ENCODE measurements around the gene MACC1.

The MACC1 gene, protein sequence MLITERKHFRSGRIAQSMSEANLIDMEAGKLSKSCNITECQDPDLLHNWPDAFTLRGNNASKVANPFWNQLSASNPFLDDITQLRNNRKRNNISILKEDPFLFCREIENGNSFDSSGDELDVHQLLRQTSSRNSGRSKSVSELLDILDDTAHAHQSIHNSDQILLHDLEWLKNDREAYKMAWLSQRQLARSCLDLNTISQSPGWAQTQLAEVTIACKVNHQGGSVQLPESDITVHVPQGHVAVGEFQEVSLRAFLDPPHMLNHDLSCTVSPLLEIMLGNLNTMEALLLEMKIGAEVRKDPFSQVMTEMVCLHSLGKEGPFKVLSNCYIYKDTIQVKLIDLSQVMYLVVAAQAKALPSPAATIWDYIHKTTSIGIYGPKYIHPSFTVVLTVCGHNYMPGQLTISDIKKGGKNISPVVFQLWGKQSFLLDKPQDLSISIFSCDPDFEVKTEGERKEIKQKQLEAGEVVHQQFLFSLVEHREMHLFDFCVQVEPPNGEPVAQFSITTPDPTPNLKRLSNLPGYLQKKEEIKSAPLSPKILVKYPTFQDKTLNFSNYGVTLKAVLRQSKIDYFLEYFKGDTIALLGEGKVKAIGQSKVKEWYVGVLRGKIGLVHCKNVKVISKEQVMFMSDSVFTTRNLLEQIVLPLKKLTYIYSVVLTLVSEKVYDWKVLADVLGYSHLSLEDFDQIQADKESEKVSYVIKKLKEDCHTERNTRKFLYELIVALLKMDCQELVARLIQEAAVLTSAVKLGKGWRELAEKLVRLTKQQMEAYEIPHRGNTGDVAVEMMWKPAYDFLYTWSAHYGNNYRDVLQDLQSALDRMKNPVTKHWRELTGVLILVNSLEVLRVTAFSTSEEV
- 0.18 to 0.85 (median 0.52) reads per million in 4 experiments for total RNA-seq

DNA sequence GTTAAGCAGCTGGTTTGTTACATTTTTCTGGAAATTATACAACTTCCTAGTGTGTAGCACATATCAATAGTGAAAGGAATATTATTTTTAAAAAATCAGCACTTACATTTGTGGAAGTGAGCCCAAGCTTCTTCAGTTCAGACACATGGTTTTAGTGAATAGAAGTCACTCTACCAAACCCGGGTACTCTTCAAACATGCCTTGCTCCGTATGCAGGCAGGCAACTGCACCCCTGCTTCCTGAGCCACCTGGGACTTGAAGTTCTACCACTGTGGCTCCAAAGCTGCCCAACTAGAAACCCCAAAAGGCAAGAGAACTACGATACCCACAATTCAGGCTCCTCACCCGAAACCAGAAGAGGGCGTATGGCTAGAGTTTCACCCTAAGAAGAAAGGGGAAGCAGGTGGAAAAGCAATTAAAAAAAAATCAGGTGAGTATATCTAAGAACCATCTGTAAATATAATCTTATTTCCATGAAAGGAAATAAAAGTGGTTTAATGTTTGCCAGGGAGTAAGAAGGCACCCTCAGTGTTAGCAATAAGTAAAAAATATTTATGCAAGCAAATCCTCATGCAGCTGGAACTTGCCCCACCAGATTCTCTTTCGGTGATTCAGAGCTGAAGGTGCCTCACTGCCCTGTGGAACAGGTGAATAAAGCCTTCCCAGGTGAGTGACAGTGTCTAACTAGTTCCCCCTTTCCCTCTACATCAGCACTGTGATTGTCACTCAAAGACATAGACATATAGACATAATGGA lies at the start of gene MACC1:
Gene MACC1, minus strand, starts transcription at position 192 of the 756 bp plus-strand sequence. CDS start 55,522 bp downstream, outside the sequence.
- no peak for DNase-seq

DNA sequence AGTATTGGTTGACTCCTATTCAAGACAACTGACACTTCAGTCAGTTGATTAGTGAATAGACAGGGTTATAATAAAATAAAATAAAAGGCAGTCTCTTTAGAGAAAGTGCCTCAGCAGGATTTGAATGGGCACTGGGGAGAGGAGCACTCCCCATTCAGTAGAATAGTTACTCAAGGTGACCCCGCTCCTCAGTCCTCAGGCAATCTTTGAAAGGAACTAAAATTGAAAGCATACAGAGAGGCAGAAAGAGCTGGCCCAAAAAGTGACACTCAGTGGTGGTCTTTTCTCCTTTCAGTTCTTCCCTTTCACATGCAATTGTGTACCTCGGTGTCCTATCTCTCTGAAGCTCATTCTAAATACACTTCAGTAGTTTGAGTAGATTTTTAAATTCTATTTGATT lies 47.4 kb upstream of the MACC1 start:
- DNase-seq = no peak

DNA sequence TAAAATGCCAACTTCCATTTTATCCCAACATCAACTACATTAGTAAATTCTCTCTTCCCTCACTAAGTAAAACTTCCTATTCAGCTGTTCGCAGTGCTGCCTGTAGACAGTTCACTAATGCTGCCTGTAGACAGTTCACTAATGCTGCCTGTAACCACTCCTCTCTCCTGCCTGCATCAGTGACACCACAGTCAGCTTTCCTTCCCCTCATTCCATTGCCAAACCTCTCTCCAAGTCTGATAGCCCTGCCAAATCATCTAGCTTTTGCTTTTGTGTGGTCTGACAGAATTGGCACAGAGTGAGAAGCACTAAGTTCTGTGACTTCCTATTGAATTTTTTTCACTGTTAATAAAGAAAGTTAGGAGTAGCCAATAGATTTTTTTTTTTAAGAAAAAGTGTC lies 43.0 kb upstream of the MACC1 start:
- DNase-seq = no peak

DNA sequence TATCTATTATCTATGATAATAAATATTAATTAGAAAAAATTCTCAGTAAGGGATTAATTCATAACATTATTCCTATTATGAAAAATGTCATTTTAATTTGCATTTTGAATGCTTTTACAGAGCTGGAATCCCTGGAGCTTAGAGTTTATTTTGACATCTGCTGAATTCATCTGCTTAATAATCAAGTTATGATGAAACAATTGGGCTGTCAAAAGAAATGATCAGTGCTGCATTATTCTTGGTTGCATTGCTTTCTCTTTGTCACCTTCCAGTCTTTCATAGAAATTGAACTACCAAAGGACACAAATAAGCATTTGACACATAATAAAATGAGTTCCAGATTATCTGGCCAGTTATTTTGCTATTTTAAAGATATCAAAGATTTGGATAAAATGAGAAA lies 40.0 kb upstream of the MACC1 start:
- DNase-seq = no peak

DNA sequence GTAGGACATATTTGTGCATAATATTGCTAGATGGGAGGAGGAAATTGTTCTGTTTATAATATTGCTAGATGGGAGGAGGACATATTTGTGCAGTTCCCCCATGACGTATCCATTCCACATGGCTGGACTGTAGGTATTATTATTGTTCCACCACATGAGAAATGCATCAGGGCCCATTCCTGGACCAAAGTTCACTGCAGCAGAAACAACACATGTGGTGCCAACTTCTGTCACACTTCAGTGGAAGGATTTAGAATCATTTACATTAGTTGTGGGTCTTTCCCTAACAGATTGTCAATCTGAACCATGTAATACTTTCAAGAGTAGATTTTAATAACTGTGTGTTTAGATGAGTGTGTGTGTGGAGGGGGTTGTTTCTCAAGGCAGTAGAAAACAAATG lies 32.7 kb upstream of the MACC1 start:
- DNase-seq = no peak

DNA sequence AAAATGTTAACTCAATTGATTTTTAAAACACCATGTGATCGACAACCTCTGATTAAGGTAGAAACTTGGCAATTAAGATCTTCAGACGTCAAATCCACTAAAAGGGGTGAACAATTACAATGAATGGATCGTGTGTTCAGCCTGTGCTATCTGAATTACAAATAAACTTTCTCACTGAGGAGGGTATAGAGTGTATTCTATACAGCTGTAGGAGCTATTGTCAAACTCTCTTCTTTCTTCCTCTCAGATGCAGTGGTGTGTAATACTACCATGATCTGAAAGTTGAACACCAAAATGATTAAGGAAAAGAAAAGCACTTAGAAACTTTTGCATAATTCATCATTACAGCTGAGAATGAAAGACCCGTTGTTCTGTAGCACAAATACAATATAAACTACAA lies 32.2 kb upstream of the MACC1 start:
- DNase-seq = no peak

DNA sequence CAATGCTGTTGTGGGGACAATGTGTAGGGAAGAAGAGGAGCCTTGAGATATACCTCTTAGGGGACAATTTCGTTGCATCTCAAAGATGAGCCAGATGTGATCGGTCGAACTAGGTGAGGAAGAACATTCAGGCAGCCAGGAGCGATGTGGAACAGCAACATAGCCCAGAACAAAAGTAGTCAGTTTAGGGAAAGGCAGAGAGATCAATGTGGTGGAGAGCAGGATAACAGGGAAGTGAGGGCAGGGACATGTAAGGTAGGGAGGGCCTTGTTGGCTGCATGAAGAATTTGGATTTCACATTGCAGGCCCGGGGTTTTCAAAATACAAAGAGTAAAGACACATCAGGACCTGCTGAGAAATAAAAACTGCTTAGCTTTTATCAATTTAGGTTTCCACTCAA lies 29.1 kb upstream of the MACC1 start:
- no peak for DNase-seq

DNA sequence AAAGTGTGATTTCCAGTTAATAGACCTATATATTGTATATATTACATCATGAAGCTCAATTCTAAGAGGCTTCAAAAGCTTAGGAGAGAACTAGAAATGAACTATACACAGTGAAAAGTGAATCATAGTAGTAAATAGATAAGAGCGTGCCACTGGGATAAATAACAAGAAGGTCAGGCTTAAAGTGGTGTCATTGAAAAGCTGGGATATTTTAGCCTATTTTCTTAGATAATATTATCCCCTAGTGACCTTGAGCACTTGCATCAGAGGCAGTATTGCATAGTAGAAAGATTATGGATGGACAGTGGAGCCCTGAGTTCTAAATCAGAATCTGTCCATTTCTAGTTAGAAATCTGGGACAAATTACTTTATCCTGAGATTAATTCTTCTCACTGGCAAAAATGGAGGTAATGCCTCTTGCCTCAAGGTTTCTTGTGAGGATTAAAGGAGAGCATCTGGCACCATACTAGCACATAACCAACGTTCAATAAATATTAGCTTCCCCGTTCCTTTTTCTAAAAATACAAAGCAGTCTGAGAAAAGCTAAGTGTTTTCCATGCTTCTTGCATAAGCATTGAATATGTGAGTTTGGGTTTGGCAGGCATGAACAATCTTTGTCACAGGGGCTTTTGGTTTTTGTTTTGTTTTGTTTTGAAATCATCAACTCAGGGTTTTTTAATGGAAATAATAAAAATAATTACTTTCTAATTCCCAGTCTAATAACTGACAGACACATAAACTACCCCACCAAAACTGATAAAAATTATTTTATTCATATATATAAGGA lies 27.3 kb upstream of the MACC1 start:
- DNase-seq = no peak

DNA sequence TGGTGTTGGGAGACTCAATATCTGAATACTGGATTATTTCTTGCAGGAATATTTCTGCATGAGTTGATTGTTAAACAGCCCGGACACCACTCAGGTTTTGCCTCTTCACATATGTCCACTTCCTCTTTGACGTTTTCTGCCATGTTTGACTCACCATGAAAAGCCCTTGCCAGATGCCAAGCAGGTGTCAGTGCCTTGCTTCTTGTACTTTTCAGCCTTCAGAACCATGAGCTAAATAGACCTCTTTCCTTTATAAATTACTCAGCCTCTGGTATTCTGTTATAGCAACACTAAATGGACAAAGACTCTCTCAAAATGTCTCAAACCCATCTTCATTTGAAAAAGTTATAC lies 24.7 kb upstream of the MACC1 start:
- DNase-seq = no peak

DNA sequence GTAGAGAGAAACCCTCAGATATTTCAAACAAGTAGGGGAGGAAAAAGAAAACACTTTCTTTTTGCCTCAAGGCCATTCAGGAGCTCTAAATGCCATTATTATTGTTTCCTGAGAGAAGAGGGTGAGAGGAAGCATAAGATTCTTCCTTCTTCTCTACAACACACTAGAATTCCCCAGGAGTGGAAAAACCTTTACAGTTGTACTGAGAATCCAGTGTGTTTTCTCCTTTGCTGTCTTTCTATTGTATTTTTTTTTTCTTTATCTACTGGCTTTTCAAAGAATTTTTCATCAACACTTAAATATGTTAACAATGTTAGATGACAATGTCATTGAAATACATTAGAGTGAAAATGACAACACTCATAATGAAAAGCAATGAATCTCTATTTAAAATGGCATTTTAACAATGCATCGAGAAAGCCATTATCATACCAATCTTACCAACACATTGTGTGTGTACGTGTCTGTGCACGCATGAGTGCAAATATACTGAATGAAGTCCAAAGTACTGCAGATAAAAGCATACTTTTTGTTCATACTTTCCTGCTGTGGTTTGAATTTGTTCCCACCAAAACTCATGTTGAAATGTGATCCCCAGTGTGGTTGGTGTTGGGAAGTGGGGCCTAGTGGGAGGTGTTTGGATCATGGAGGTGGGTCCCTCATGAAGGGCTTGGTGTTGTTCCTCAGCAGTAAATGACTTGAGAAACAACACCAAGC lies 24.2 kb upstream of the MACC1 start:
- DNase-seq = no peak

DNA sequence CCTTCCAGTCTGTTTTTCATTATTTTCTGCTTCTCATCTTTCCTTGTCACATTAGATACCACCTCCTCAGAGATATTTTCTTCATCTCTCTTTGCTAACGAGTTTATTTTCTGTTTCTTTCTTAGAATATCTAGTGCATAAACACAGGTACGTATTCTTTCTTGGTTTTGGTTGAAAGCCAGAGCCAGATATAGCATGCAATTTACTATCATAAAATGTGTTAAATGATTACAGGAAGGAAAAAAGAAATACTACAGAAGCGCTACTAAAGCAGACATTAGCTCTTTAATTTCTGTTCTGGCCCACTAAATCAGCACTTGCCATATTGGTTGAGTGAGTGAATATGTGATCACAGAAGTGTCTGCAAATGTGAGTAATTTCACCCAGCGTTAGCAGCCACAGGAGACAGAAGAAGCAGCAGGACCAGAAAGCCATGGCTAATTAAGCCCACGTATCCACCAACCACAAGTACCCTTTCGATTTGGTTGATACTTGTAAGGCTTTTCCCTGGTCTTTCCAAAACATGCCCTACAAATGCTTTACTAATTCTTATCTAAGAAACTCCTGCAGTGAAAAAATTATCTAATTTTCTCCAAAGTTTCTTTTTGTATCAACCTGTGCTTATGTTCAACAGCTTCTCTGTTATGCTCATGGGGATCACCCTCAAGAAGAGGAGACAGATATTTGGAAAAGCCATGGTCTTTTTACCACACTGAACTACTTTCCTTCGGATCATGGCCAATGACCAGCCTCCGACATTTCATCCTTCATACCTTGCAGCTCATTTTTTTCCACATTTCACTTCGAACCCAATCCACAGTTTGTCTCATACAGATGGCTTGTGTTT lies 23.1 kb upstream of the MACC1 start:
- no peak for DNase-seq

DNA sequence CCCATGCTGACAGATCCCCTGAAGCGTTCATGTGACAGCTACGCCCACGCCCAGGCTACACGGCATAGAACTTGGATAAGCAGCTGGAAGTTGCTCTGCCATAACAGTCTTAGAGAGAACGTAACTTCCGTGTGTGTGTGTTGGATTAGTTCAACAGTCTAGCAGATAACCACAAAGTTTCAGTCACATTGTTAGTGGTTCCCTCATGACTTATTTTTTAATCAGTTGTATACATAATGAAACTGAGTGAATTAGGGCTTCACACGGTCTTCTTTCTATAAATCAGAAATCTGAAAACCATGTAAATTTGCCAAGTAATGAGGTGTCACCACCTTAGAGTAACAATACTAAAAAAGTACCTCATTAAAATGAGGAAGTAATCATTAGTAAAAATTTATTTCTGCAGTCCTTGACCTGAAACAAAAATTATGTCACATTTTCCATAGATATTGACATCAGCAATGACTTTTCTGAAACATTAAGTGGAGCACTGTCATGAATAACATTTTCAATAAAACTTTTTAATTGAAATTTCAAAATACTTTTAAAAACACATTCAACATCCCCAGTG lies 21.7 kb upstream of the MACC1 start:
- no peak for DNase-seq

DNA sequence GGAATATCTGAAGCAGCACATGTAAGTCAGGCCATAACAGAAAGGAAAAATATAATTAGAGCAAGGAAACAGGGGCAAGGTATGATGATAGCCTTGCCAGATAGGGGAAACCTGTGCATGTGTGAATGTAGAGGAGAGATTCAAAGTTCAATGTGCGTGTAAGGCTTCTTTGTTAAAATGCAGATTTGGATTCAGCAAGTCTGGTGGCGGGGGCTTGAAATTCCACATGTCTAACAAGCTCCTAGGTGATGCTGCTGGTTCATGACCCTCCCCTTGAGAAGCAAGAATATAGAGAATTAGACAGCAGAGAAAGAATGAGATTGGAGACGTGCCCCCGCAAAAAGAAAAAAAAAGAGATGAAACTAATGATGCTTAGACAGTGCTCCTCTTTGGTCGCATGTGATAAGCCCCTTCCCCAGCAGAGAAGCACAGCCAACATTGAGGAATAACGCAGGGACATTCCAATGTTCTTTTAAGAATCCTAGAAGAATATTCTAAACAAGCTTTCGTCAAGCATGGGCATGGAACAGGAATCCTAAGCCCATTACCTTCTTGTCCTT lies 21.1 kb upstream of the MACC1 start:
- no peak for DNase-seq

DNA sequence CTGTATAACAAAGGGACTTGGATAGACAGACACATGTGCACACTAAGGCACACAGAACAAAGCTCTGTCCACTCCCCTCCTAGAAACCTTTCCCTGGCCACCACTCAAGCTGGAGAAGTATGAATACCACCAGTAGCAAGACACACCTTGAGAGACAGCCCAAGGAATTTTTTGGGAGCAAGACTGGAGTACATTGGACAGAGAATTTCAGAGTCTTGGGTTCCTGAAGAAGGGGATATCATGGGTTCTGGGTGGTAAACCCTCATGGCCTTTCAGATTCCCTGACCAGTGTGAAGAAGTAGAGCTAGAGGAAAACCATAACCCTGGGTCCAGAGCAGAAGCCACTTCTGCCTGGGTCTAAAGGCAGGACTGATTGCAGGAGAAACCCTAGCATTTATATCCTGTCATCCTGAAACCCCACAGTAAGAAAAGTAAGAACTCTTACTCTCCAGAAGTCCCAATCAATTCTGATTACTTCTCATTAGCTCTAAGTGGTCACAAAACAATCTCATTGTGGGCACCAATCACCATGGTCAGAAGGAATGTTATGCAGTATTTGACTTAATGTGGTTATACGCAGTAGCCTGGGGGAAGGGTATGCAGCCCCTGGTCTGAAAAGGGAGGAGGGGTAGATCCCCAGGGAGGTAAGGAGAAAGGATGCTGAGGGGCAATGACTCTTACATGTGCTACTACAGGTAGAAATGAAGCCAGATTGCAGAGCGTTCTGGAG lies 20.4 kb upstream of the MACC1 start:
- DNase-seq = no peak

DNA sequence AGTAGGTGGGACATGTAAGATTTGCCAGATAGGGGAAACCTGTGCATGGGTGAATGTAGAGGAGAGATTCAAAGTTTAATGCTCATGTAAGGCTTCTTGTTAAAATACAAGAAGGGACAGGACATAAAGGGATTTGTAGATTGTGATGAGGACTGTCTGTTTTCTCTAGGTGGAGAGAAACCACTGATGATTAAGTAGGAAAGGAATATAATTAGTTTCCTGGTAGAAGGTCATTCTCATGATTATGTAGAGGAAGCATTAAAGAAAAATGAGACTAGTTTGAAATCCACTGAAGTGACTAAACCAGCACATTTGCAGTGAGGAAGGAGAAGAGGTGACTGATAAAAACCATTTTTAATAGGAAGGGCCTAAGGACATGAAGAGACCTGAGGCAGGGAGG lies 19.6 kb upstream of the MACC1 start:
- DNase-seq = no peak

DNA sequence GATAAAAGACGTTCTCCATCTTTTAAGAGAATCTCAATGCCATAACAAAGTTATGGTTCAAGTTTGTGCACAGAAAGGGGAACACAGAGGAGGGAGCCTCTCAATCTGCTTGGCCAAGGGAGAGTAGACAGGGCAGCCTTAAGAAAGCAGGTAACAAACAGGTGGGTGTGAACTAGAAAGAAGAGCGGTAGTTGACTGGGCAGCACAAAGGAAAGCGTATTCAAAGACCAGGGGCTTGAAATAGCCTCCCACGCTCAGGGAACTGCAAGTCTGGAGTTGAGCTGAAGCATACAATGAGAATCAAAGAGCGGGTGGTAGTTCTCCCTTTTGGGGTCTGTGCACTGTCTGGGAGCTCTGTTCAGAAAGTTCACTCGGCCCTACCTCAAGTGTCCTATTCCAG lies 18.9 kb upstream of the MACC1 start:
- no peak for DNase-seq

DNA sequence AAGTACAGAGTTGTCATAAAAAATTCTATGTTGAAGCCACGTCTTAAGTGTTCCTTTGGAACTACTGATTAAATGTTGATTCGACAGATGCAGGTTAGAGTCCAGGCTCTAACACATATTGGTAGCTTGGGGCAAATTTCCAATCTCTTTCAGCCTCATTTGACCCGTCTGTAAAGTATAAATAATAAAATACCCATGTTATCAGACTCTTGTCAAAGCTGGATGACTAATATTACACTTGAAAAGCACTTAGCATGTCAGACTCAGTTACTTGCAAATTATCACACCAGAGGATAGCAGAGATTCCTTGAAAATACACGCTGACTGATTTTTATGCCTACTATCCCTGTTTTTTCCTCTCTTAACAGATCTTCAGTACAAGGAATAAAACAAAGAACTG lies 18.1 kb upstream of the MACC1 start:
- DNase-seq = no peak

DNA sequence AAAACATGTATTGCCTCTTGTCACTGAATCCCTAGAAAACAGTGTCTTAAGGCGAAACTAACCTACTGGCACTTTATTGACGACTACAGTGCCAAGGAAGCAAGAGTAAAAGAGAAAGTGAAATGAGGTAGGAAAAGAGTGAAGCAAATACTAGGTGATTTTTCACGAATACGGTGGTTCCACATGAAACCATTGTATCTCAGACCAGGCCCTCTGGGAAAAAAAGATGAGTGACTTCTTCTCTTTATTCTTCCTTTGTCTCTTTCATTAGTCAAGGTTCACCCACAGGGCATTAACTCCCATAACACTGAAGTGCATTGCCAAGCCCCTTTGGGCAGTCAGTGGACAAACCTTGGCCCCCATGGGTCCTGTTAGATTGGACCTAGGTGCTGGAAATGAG lies 16.2 kb upstream of the MACC1 start:
- no peak for DNase-seq

DNA sequence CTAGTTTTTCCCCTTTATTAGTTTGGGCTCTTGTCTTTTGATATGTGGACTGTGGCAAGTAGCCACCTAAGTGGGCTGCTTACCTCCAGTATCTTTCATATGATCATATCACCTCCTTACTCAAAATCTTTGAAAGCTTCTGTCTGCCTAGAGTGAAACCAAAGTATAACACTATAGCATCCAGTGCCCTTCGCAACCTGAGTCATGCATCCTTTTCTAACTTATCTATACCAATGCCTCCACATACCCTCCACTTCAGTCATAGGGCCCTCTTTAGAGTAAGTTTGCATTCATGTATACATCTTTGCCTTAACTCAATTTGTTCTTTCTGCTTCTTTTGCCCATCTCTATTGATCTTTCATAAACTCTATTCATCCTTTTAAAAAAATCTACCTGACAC lies 15.7 kb upstream of the MACC1 start:
- DNase-seq = no peak
